ENCODE results near the gene DEFB114.

The DEFB114 gene

GRCh38 chr6:49964064-49964463, at the start of gene DEFB114:
Gene DEFB114 (minus strand): TSS chr6:49964164. CDS start chr6:49964105, 59 bp downstream.
- no peak within 1 kb of the TSS for H3K27ac Mint-ChIP-seq (ENCODE audit: low read depth)
- H3K27me3 Mint-ChIP-seq = no peaks in the 10 kb centered on the region
- H3K36me3 Mint-ChIP-seq (ENCODE audit: insufficient read depth) = no peaks in the 10 kb centered on the region
- no peaks in the 10 kb centered on the region for H3K4me1 Mint-ChIP-seq
- DNase-seq (ENCODE audit: low spot score in 2 of 2) (no peak), ATAC-seq (replicated peaks; ENCODE audit: extremely low read depth, poor library complexity, severe bottlenecking) (no peak)
- peaks cover 8% of the 10 kb centered on the region for H3K9me3 Mint-ChIP-seq
- no peak within 1 kb of the TSS for H3K4me3 Mint-ChIP-seq

- H3K27ac Mint-ChIP-seq (ENCODE audit: low read depth) = no peak overlapping the region
- H3K9me3 Mint-ChIP-seq = peaks cover 14% of the 10 kb centered on the region
- H3K4me1 Mint-ChIP-seq = no peaks in the 10 kb centered on the region
- ATAC-seq (replicated peaks; ENCODE audit: extremely low read depth, poor library complexity, severe bottlenecking) (no peak), DNase-seq (ENCODE audit: low spot score in 2 of 2) (no peak)
- no peaks in the 10 kb centered on the region for H3K27me3 Mint-ChIP-seq
- no peaks in the 10 kb centered on the region for H3K36me3 Mint-ChIP-seq (ENCODE audit: insufficient read depth)
- no peak overlapping the region for H3K4me3 Mint-ChIP-seq
These were observed 43.9 kb upstream of the DEFB114 start for GRCh38 chr6:50007819-50008218.

GRCh38 chr6:50003139-50003538, 39.2 kb upstream of the DEFB114 start:
- Mint-ChIP-seq H3K4me3 (no peak overlapping the region), H3K27me3 (no peaks in the 10 kb centered on the region), H3K4me1 (no peaks in the 10 kb centered on the region), H3K9me3 (peaks cover 18% of the 10 kb centered on the region), H3K27ac (ENCODE audit: low read depth) (no peak overlapping the region), H3K36me3 (ENCODE audit: insufficient read depth) (no peaks in the 10 kb centered on the region)
- ATAC-seq (replicated peaks; ENCODE audit: extremely low read depth, poor library complexity, severe bottlenecking) = no peak
- no peak for DNase-seq (ENCODE audit: low spot score in 2 of 2)

- H3K27me3 Mint-ChIP-seq = no peaks in the 10 kb centered on the region
- no peaks in the 10 kb centered on the region for H3K4me1 Mint-ChIP-seq
- DNase-seq (ENCODE audit: low spot score in 2 of 2) = no peak
- H3K9me3 Mint-ChIP-seq = peaks cover 21% of the 10 kb centered on the region
- no peak overlapping the region for H3K4me3 Mint-ChIP-seq
- H3K36me3 Mint-ChIP-seq (ENCODE audit: insufficient read depth) = no peaks in the 10 kb centered on the region
- ATAC-seq (replicated peaks; ENCODE audit: extremely low read depth, poor library complexity, severe bottlenecking) = no peak
- H3K27ac Mint-ChIP-seq (ENCODE audit: low read depth) = no peak overlapping the region
These were observed 31.3 kb upstream of the DEFB114 start for GRCh38 chr6:49995278-49995677.

GRCh38 chr6:49988900-49989299, 24.9 kb upstream of the DEFB114 start:
- Mint-ChIP-seq H3K4me3 (no peak overlapping the region), H3K27me3 (no peaks in the 10 kb centered on the region), H3K36me3 (ENCODE audit: insufficient read depth) (no peaks in the 10 kb centered on the region), H3K4me1 (no peaks in the 10 kb centered on the region), H3K27ac (ENCODE audit: low read depth) (no peak overlapping the region), H3K9me3 (peaks cover 26% of the 10 kb centered on the region)
- DNase-seq (ENCODE audit: low spot score in 2 of 2) (no peak), ATAC-seq (replicated peaks; ENCODE audit: extremely low read depth, poor library complexity, severe bottlenecking) (no peak)

GRCh38 chr6:49987749-49988148, 23.8 kb upstream of the DEFB114 start:
- H3K4me3 Mint-ChIP-seq = no peak overlapping the region
- H3K27ac Mint-ChIP-seq (ENCODE audit: low read depth) = no peak overlapping the region
- no peaks in the 10 kb centered on the region for H3K36me3 Mint-ChIP-seq (ENCODE audit: insufficient read depth)
- ATAC-seq (replicated peaks; ENCODE audit: extremely low read depth, poor library complexity, severe bottlenecking) = no peak
- no peaks in the 10 kb centered on the region for H3K27me3 Mint-ChIP-seq
- no peaks in the 10 kb centered on the region for H3K4me1 Mint-ChIP-seq
- peaks cover 25% of the 10 kb centered on the region for H3K9me3 Mint-ChIP-seq
- no peak for DNase-seq (ENCODE audit: low spot score in 2 of 2)

- DNase-seq (ENCODE audit: low spot score in 2 of 2) (no peak), ATAC-seq (replicated peaks; ENCODE audit: extremely low read depth, poor library complexity, severe bottlenecking) (no peak)
- no peaks in the 10 kb centered on the region for H3K36me3 Mint-ChIP-seq (ENCODE audit: insufficient read depth)
- H3K27ac Mint-ChIP-seq (ENCODE audit: low read depth) = no peak overlapping the region
- peaks cover 23% of the 10 kb centered on the region for H3K9me3 Mint-ChIP-seq
- no peaks in the 10 kb centered on the region for H3K27me3 Mint-ChIP-seq
- H3K4me3 Mint-ChIP-seq = no peak overlapping the region
- no peaks in the 10 kb centered on the region for H3K4me1 Mint-ChIP-seq
These were observed 22.6 kb upstream of the DEFB114 start for GRCh38 chr6:49986551-49986950.

GRCh38 chr6:49982046-49982445, 18.1 kb upstream of the DEFB114 start:
- DNase-seq (ENCODE audit: low spot score in 2 of 2) (no peak), ATAC-seq (replicated peaks; ENCODE audit: extremely low read depth, poor library complexity, severe bottlenecking) (no peak)
- Mint-ChIP-seq H3K4me1 (no peaks in the 10 kb centered on the region), H3K4me3 (no peak overlapping the region), H3K27ac (ENCODE audit: low read depth) (no peak overlapping the region), H3K27me3 (no peaks in the 10 kb centered on the region), H3K9me3 (peaks cover 21% of the 10 kb centered on the region), H3K36me3 (ENCODE audit: insufficient read depth) (no peaks in the 10 kb centered on the region)

GRCh38 chr6:49980898-49981297, 16.9 kb upstream of the DEFB114 start:
- Mint-ChIP-seq H3K36me3 (ENCODE audit: insufficient read depth) (no peaks in the 10 kb centered on the region), H3K9me3 (peaks cover 21% of the 10 kb centered on the region), H3K4me1 (no peaks in the 10 kb centered on the region), H3K27me3 (no peaks in the 10 kb centered on the region), H3K27ac (ENCODE audit: low read depth) (no peak overlapping the region), H3K4me3 (no peak overlapping the region)
- DNase-seq (ENCODE audit: low spot score in 2 of 2) (no peak), ATAC-seq (replicated peaks; ENCODE audit: extremely low read depth, poor library complexity, severe bottlenecking) (no peak)

- no peak overlapping the region for H3K4me3 Mint-ChIP-seq
- DNase-seq (ENCODE audit: low spot score in 2 of 2) (no peak), ATAC-seq (replicated peaks; ENCODE audit: extremely low read depth, poor library complexity, severe bottlenecking) (no peak)
- H3K9me3 Mint-ChIP-seq = peaks cover 21% of the 10 kb centered on the region
- H3K36me3 Mint-ChIP-seq (ENCODE audit: insufficient read depth) = no peaks in the 10 kb centered on the region
- H3K4me1 Mint-ChIP-seq = no peaks in the 10 kb centered on the region
- H3K27ac Mint-ChIP-seq (ENCODE audit: low read depth) = no peak overlapping the region
- H3K27me3 Mint-ChIP-seq = no peaks in the 10 kb centered on the region
These were observed 15.6 kb upstream of the DEFB114 start for GRCh38 chr6:49979584-49979983.

- Mint-ChIP-seq H3K4me1 (no peaks in the 10 kb centered on the region), H3K27ac (ENCODE audit: low read depth) (no peak overlapping the region), H3K36me3 (ENCODE audit: insufficient read depth) (no peaks in the 10 kb centered on the region), H3K27me3 (no peaks in the 10 kb centered on the region), H3K9me3 (peaks cover 21% of the 10 kb centered on the region), H3K4me3 (no peak overlapping the region)
- ATAC-seq (replicated peaks; ENCODE audit: extremely low read depth, poor library complexity, severe bottlenecking) (no peak), DNase-seq (ENCODE audit: low spot score in 2 of 2) (no peak)
These were observed 14.6 kb upstream of the DEFB114 start for GRCh38 chr6:49978332-49979226.

- no peak within 1 kb of the TSS for H3K4me3 Mint-ChIP-seq
- H3K27ac Mint-ChIP-seq (ENCODE audit: low read depth) = no peak within 1 kb of the TSS
- no peak for ATAC-seq (replicated peaks; ENCODE audit: extremely low read depth, poor library complexity, severe bottlenecking)
- DNase-seq (ENCODE audit: low spot score in 2 of 2) = no peak
- peaks cover 12% of the 10 kb centered on the region for H3K9me3 Mint-ChIP-seq
- H3K36me3 Mint-ChIP-seq (ENCODE audit: insufficient read depth) = no peaks in the 10 kb centered on the region
- H3K27me3 Mint-ChIP-seq = no peaks in the 10 kb centered on the region
- H3K4me1 Mint-ChIP-seq = no peaks in the 10 kb centered on the region
These were observed 5.6 kb upstream of the DEFB114 start, which contains the start of gene DEFB113 for GRCh38 chr6:49969605-49970004. Gene DEFB113 (minus strand): TSS chr6:49969625. CDS start chr6:49969625, 0 bp downstream.

GRCh38 chr6:49966823-49967222, 2.9 kb upstream of the DEFB114 start:
- Mint-ChIP-seq H3K4me3 (no peak overlapping the region), H3K36me3 (ENCODE audit: insufficient read depth) (no peaks in the 10 kb centered on the region)
- no peak for DNase-seq (ENCODE audit: low spot score in 2 of 2)

More at GRCh38 chr6:49966823-49967222, 2.9 kb upstream of the DEFB114 start:
- Mint-ChIP-seq H3K27ac (ENCODE audit: low read depth) (no peak overlapping the region), H3K9me3 (peaks cover 12% of the 10 kb centered on the region), H3K27me3 (no peaks in the 10 kb centered on the region), H3K4me1 (no peaks in the 10 kb centered on the region)
- no peak for ATAC-seq (replicated peaks; ENCODE audit: extremely low read depth, poor library complexity, severe bottlenecking)

Measured in central memory CD8-positive, alpha-beta T cell (primary cell).